GM19452 (cell line): ENCODE results near the gene FAH.
A peak's percentile ranks its signal among the peaks of the same experiment; 100 is the strongest.

Experiments used
- ATAC-seq: cut with Tn5 transposase; IDR thresholded peaks from one replicate; pipeline ENCODE4 v1.9.1; 2021; ENCODE audit not compliant: unreplicated experiment

The FAH gene

DNA sequence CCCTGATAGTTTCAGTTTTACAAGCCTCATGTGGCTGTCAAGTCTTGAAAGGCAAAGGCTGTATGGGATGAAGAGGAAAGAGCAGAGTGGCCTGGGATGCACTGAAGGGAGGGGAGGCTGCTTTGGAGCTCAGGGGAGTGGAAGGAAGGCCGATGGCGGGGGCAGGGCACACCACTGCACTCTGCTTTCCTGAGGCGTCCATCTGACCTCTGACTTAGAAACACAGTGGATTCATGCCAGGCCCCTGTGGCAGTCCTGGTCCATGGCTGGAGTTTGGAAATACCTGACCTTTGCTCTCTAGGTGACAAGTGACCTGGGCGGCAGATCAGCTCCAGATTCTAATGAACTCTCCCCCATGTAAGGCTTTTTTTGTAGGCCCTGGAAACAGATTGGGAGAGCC, 19.0 kb downstream of the FAH start:
- ATAC-seq = no peak

DNA sequence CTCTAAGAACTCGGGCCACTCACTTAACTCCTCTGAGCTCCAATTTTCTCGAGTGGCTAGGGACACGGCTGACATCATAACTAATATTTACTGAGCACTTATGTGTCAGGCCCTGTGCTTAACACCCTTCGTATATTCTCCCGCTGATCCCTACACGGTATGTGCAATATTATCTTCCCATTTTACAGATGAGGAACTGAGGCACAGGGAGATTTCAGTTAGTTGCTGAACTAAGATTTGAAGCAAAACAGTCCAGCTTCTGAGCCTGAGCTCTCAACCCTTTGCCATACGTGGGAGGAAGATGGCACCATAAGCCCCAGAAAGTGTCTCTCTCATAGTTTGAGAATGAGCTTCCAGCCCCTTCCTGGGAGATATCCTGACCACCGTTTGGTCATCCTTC, 19.6 kb downstream of the FAH start:
- ATAC-seq = no peak

DNA sequence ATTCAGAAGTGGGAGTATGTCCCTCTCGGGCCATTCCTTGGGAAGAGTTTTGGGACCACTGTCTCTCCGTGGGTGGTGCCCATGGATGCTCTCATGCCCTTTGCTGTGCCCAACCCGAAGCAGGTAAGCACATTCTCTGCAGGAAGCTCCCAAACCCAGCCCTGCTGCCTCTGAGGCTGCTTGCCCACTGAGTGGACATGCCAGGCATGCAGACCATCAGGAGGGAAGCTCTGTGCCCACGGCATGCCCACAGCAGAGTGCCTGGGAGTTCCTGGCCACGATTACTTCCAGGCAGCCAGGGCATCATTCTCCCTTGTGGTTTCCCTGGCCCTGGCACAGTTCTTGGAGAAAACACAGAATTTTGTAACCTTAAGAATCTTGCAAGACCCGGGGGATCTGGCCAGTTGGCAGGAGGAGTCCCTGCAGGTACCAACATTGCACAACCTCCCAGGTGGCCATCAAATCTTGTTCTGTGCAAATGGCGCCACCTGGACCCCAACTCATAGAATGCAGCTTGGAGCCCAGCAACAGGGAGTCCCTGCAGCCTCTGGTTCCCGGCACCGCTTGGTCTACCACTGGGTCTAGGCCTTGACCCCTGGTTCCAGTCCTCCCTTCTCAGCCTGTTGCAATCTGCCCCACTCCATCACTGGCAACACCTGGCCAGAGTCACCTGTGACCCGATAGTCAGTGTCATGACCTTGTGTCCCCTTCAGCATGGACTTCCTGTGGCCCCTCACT, 20.4 kb downstream of the FAH start:
- peak; percentile 74 for ATAC-seq

DNA sequence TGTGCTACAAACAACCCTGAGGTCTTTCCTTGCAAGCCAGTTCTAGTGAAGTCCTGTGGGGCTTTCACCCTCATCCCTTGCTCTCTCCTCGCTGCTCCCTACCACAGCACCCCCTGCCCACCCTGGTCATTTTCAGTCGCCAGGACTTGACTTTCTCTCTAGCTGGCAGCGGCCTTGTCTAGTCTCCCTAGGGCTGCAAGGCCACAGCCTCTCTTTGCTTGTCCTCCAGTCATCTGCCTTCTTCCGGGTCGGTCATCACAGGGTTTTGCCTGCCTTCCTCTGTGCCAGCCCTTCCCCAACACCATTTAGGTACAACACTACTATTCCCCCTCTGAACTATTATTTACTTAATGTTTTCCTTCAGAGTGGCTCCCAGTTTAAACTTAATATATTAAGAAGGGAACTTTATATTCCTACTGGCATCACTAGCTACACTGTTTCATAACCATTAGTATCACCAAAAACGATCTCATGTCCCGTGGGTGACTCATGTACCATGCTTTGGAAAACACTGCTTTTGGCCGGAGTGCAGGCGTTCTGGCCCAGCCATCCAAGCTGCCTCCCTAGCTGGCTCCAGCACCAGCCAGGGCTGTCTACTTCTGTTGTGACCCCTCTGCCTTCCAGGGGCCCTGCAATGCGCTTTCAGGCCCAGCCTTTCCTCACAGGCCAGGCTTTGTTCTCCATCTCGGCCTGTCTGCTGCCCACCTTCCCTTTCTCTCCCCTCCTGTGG, 21.4 kb downstream of the FAH start:
- no peak for ATAC-seq

DNA sequence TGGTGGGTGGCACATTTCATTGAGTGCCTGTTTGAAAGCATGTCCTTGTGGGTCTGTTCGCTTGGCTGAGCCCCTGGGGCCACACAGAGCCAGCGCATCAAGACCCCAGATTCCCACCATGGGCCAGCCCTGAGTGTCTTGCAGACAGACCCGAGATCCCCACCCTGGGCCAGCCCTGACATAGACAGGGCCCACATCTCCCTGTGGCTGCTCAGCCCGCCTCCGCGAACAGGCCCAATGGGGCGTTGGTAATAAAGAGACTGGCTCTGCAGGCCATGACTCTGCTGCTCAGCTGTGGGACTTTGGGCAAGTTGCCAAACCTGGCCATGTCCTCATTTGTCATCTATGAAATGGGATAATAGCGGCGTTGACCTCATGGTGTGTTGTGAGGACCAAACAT, 22.6 kb downstream of the FAH start:
- ATAC-seq = no peak

DNA sequence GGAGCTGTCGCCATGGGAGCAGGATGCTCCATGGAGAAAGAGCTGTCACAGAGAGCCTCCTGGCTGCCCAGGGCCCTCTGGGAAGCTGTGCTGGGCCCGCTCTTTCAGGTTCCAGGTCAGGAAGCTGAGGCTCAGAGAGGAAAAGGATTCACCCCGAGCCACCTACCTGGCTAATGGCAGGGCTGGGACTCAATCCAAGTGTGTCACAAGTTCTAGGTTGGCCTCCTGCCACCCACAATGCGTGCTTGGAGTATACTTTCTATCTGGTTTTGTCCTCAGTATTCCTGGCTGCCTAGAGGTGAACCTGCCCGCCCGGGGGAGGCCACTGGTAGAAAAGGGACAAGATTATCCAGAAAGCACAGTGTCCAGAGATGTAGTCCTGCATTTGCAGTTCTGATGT, 23.6 kb downstream of the FAH start:
- ATAC-seq = no peak

DNA sequence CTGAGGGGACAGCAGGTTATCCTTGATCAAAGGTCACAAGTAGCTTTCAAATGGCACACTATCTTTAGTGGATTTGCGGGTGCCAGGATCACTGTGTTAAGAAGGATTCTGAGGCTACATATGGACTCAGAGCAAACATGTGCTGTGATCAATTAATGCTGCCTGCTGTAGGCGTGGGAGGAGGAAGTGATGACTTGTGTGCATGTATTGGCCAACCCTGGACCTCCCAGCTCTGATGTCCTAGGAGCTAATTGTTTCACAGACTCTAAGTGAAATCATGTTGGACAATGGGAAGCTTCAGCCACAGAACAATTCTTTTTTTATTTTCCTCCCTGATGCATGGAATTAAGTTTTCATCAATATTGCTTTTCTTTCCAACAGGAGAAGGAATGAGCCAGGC, 24.4 kb downstream of the FAH start:
- ATAC-seq = no peak

DNA sequence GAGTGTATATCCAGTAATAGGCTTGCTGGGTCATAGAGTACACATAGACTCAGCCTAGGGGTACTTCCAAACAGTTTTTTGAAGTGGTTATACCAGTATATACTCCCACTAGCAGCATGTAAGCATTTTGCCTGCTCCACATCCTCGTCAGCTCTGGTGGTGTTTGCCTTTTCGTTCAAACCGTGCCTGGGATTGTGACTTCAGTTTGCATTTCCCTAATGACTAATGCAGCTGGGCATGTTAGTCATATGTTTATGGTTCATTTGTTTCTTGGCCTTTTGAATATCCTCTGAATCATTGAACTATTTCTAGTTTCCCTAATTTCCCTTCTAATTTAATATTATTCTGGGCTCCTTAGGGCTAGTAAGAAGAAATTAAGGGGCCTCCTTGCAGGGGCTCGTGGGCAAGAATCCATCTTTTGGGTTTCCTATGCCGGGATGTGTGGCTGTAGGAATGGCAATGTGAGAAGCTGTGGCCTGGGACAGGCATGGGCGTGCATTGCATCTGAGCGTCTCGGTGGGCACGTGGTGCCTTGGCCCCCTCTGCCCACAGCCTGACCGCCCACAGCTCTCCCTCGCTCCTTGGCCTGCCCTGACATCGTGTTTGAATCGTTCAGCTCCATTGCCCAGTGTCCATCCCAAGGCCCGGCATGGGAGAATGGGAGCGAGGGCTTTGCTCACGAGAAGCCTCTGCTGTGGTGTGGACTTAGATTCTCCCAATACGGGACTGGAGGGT, 26.4 kb downstream of the FAH start:
- ATAC-seq = no peak

DNA sequence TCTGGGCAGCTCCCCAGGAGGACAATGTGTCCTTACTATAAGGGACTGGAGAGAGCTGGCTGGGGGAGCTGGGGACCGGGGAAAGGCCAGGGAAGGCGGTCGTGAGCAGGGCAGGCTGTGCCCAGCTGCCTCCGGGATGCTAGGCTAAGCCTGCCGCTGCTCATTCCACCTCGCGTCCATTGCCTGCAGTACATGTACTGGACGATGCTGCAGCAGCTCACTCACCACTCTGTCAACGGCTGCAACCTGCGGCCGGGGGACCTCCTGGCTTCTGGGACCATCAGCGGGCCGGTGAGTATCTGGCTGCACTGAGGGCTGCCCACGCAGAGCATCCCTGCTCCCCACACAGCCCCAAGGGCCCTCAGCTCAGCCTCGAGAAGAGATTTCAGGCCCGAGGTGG, 27.1 kb downstream of the FAH start:
- ATAC-seq = no peak

DNA sequence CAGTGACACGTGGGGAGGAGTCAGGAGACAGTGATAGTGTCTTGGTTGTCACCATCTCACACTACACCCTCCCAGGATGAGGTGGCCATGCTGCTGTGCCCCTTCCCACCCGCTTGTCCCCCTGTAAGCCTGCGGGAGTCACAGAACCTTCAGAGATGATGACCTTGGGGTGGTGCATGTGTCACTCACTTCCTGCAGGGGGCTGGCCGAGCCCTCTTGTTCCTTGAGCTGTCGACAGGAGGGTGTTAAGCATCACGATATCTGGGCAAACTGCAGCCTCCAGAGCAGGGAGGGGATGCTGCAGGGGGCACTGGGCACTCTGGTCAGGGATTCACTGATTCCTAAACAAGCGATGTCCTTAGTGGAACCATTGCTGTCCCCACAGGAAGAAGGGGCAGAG, 27.7 kb downstream of the FAH start:
- ATAC-seq = no peak

DNA sequence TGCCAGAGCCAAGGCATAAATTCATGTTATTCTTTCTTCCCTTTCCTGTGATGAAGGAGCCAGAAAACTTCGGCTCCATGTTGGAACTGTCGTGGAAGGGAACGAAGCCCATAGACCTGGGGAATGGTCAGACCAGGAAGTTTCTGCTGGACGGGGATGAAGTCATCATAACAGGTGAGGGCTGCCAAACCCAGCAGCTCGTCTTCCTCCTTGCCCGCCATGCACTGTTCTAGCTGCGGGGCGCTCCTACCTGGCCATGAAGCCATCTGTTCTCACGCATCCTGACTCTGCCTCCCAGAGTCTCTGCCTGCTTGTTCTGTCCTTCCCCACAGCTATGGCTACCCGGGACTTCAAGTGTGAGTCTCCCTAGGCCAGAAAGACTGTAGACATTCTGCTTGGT, 28.2 kb downstream of the FAH start:
- ATAC-seq = no peak

DNA sequence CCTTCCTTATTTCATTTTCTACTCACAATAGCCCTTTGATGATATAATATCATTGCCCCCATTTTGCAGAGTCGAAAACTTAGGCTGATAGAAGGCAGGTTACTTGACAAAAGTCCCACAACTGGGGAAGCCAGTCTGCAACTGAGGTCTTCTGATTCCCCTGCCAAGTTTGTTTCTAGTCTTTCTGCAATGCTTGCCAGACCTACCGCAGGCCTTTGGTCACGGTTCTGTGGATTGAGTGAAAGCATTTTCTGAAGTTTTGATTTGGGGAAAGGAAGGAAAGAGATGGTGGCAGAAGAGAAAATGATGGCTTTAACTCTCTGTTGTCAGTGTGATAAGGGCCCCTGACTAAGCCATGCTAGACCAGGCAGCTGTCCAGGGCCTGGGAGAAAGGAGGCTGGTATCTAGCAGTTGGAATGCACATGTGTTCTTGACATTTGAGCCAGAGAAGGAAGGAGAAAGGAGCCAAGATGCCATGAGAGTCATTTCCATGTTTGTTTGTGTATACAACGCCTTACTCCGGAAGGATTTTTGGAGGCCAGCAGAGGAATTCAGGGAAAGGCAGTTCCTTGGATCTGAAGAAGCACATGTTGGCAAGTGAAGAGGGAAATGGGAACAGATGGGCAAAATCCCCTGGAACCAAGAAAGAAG, 29.9 kb downstream of the FAH start:
- no peak for ATAC-seq

DNA sequence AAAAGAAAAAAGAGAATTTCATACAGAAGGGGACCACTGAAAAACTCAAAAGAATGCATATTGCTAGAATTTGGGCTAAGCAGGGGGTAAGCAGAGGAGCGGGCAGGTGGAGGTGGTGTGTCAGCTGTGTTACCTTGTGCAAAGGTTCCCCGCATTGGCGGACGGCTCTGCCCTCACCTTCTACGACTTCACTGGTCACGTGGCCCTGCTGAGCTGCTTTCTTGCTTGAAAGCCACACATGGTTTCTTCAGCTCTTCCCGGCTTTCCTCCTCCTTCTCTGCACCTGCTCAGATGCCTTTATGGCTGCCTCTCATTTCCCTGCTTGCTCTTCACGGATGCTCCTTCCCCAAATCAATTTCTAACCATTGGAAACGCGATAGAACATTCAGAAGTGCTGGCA, 30.5 kb downstream of the FAH start:
- ATAC-seq = no peak

DNA sequence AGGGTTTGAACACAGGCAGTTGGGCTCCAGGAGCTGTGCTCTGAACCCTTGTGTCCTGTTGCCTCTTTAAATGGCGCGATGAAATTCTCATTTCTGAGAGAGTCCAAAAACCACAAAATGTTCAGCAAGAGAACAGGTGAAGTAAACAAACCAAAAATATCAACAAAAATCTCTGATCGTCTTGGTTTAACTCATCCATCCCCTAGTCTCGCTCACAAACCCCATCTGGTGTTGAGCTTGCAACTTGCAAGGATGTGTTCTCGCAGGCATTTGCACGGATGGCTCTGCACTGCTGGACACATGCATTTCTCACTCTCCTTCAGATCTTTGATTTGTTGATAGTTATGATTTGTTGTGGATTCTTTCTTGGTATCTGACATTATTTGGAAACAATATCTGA, 31.1 kb downstream of the FAH start:
- ATAC-seq = no peak

DNA sequence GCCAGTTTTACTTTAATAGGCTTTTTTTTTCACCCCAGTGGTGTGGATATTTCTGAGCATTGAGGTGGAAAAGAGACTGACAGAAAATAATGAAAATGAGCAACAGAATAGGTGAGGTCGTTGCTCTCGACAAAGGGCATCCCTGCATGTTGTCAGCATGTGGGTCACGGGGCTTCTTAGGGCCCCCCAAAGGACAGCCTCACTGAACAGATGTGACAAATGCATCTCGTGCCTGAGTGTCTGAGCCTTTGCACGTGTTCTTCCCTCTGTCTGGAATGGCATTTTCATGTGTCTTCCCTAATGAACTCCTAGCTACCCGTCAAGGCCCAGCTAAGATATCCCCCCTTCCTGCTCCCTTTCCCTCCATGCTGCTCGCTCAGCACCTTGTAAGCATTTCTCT, 31.8 kb downstream of the FAH start:
- no peak for ATAC-seq

DNA sequence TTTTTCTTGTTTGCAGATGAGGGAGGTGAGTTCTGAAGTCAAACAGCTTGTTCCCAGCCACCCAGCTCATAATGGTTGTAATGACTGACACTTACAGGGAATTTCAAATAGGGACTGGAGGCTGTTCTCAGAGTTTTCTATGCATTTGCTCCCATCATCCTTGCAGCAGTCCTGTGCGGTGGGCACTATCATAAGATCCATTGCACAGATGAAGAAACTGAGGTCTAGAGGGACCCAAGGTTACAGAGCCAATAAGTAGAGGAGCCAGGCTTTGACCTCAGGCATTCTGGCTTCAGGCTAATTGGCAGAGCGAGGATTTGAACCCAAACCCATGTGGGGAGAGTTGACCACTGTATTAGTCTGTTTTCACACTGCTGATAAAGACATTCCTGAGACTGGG, 32.4 kb downstream of the FAH start:
- no peak for ATAC-seq

DNA sequence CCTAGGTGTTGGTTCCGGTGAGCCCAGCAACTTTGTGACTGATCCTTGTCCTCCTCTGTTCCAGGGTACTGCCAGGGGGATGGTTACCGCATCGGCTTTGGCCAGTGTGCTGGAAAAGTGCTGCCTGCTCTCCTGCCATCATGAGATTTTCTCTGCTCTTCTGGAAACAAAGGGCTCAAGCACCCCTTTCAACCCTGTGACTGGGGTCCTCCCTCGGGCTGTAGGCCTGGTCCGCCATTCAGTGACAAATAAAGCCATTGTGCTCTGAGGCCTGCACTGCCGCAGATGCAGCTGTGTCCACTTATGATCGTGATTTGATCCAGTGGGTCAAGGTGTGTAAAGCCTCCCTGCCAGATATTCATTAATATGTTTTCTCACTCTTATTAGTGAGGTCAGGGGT, 33.3 kb downstream of the FAH start:
- no peak for ATAC-seq

DNA sequence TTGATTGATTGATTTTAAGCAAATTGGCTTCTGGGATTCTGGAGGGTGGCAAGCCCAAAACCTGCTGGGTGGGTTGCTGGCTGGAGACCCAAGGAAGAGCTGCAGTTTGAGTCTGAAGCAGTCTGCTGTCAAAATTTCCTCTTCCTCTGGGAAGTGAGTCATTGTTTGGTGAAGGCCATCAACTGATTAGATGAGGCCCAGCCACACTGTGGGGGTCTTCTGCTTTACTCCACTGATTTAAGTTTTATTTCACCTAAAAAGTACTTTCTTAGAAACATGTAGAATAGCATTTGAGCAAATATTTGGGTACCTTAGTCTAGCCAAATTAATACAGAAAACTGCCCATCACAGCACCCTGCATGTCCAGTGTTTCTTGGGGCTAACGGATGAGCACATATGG, 33.8 kb downstream of the FAH start:
- ATAC-seq = no peak

DNA sequence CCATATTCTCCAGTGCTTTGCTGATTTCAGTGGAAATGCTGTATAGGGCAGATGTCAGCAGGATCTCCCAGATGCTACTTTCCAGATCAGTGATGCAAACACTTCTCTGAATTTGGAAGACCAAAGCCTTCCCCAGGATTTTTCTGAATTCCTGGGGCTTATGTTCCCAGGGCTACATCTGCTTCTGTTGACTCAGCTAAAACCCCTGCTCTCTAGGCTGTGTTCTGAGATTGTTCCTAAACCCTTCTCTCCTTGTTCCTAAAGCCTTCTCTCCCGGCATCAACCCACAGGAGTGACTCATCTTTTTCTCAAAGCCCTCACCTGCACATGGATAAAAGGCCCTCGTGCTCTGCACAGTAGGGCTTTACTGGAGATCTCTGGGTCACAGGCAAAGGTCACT, 35.5 kb downstream of the FAH start:
- ATAC-seq = no peak

DNA sequence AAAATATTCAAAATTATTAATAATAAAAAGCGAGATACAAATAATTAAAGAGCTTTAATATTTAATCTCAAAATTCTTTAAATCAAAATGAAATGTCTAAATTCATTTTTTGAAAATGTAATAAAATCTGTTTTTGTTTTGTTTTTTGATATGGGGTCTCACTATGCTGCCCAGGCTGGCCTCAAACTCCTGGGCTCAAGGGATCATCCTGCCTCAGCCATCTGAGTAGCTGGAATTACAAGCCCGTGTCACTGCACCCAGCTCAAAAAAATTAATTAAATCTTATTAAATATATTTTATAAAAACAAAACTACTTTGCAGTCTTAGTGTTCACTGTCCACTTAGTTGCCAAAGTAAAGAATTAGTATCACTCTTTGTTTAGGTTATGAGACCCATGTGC, 38.4 kb downstream of the FAH start:
- ATAC-seq = no peak

DNA sequence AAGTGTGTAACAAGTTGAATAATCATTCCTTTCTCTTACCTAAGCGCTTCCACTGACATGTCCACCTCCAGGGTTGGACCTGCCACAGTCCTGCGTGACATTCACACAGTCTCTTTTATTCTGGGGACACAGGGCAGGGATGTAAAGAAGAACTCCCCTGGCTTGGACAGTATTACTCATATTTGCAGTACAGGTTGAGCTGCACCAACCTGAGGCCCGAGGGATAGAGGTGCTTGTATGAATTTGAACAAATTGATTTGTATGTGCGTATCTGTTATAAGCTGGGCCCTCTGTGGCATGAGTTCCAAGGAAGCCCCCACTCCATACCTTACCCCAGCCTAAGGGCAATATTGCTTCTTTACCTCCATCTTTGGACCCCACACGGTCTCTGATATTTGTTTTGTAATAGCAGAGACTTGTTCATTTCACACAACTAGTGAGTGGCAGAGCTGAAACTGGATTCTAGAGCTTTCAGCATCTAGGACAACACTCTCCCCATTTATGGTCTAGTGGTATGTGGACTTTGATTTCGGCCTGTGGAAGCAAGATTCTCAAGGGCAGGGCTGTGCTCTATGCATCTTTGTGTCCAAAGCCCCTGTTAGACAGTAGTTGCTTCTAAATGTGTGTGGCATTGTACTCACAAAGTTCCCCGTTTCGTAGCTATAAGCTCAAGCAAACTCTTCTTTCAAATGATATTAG, 39.2 kb downstream of the FAH start:
- ATAC-seq = no peak
